ENCODE results near the gene SASH1.

GRCh38 chr6:148425443-148425842 is 82.8 kb downstream of the SASH1 start:
- TF ChIP-seq CTCF (IDR thresholded peaks at IDR 0.05) (no peak), POLR2A (IDR thresholded peaks at IDR 0.05) (no peak)

All from heart left ventricle (tissue), 13 donors.